Gastrocnemius medialis (tissue), 4 donors: Measurements from ENCODE around the gene PPFIBP1. TPM values are rescaled to one million over a fixed set of nuclear protein-coding genes. Genes with fewer than 3 reads are reported as not detected.
A peak's percentile ranks its signal among the peaks of the same experiment; 100 is the strongest.

ENCODE experiments used
- ATAC-seq, 2 donors: fragments of 150-250 bp; one replicate each; pipeline ENCODE4 v1.9.1; 2016
- DNase-seq, 2 donors: peaks; one replicate each; pipeline ENCODE4 v3.0.0-alpha.2; 2019
- H3K27ac ChIP-seq, 4 donors: fragments of 200-600 bp; sonication (generic); 1 replicate in 1 of 4; 2 replicates in 3 of 4; pipeline ENCODE4 v1.5.1; 2016 to 2018; ENCODE audit warnings: mild to moderate bottlenecking in 2 of 4, moderate library complexity in 1 of 4
- H3K27me3 ChIP-seq, 3 donors: fragments of 200-600 bp; sonication (generic) in 2 of 3; 1 replicate in 1 of 3; 2 replicates in 2 of 3; pipeline versions ENCODE4 v1.5.1 to v1.6.0; 2016 to 2019; ENCODE audit warnings: mild to moderate bottlenecking in 1 of 3, moderate library complexity in 1 of 3
- H3K36me3 ChIP-seq, 2 donors: fragments of 200-600 bp; sonication (generic) in 1 of 2; one replicate each; pipeline ENCODE4 v1.5.1; 2017 to 2018
- H3K4me1 ChIP-seq, 2 donors: fragments of 200-600 bp; sonication (generic) in 1 of 2; one replicate each; pipeline ENCODE4 v1.5.1; 2016 to 2017; ENCODE audit warnings: mild to moderate bottlenecking in 2 of 2
- H3K4me3 ChIP-seq, 4 donors: fragments of 200-600 bp; sonication (generic) in 3 of 4; 1 replicate in 1 of 4; 2 replicates in 3 of 4; pipeline ENCODE4 v1.5.1; 2016 to 2019; ENCODE audit warnings: mild to moderate bottlenecking in 2 of 4
- H3K9me3 ChIP-seq, 3 donors: fragments of 200-600 bp; sonication (generic) in 2 of 3; 1 replicate in 1 of 3; 2 replicates in 2 of 3; pipeline ENCODE4 v1.5.1; 2016 to 2019
- CTCF ChIP-seq, 5 experiments: fragments of 450-650 bp in 3 of 5; fragments of 200-600 bp in 2 of 5; sonication (generic) in 2 of 5; IDR thresholded peaks in 4 of 5; conservative IDR thresholded peaks in 1 of 5; 1 replicate in 4 of 5; 2 replicates in 1 of 5; pipeline ENCODE4 v1.5.1; 2016 to 2019; ENCODE audit warnings: antibody characterized with exemption in 5 of 5, mild to moderate bottlenecking in 3 of 5, moderate library complexity in 3 of 5
- POLR2A ChIP-seq, 2 donors: fragments of 450-650 bp; IDR thresholded peaks; one replicate each; pipeline ENCODE4 v1.6.1; 2017; ENCODE audit warnings: antibody characterized with exemption in 2 of 2, mild to moderate bottlenecking in 2 of 2, moderate library complexity in 2 of 2
- in situ Hi-C, 4 donors: fragments of 200-750 bp; cut with MboI; loops; one replicate each; pipeline versions ENCODE4 v1.15.0 to v1.8.0; 2017; ENCODE audit warnings: low sequenced_read_pairs in 4 of 4
- intact Hi-C: fragments of 100-400 bp; cut with DNase I; formaldehyde crosslinking; loops from one replicate; pipeline ENCODE4 v1.15.1; 2023; ENCODE audit warnings: low total_unique reads
- total RNA-seq, 4 donors: library from RNA; depleted of rRNA; stranded (reverse); fragments of >200 nt; gene quantifications; one replicate each; pipeline versions ENCODE4 v1.1.0 to v1.2.3, GENCODE V29; 2016

The PPFIBP1 gene
- total RNA-seq, 4 donors from 2014 or later: 18.3 to 33.2 (median 27.4) TPM

GRCh38 chr12:27531896-27532295, 7.9 kb downstream of the PPFIBP1 start:
- in situ Hi-C loops: no loop called here
- intact Hi-C loops: loop anchor here (10.0 kb wide), 1 partner anchor 287 kb away; the partner anchor contains the start of gene STK38L
- no peaks in the 10 kb centered on the region for H3K27me3 ChIP-seq
- no peak overlapping the region for H3K27ac ChIP-seq
- DNase-seq (no peak), ATAC-seq (no peak)
- H3K36me3 ChIP-seq: peaks cover 0 to 5% of the 10 kb centered on the region in 2 donors
- H3K9me3 ChIP-seq: no peaks in the 10 kb centered on the region
- H3K4me3 ChIP-seq: no peak overlapping the region
- H3K4me1 ChIP-seq: peaks cover 17 to 39% of the 10 kb centered on the region in 2 donors
- no peak for TF ChIP-seq POLR2A (IDR thresholded peaks at IDR 0.05)

GRCh38 chr12:27534060-27534764, 10.2 kb downstream of the PPFIBP1 start:
- in situ Hi-C loops (no loop called here), intact Hi-C loops (loop anchor here (10.0 kb wide), 1 partner anchor 289 kb away; the partner anchor contains the start of gene STK38L)
- no peaks in the 10 kb centered on the region for H3K27me3 ChIP-seq
- no peaks in the 10 kb centered on the region for H3K9me3 ChIP-seq
- TF ChIP-seq CTCF (IDR thresholded peaks at IDR 0.05 in 4 of 5, conservative IDR thresholded peaks at IDR 0.05 in 1 of 5) (no peak), POLR2A (IDR thresholded peaks at IDR 0.05) (no peak)
- ATAC-seq (no peak), DNase-seq (no peak)
- H3K27ac ChIP-seq: peak overlapping the region in 1 of 4 donors; percentile 21
- H3K4me3 ChIP-seq: no peak overlapping the region
- H3K4me1 ChIP-seq: peaks cover 38 to 62% of the 10 kb centered on the region in 2 donors
- H3K36me3 ChIP-seq: peaks cover 0 to 5% of the 10 kb centered on the region in 2 donors

GRCh38 chr12:27534765-27535161, 10.8 kb downstream of the PPFIBP1 start:
- TF ChIP-seq CTCF (IDR thresholded peaks at IDR 0.05 in 4 of 5, conservative IDR thresholded peaks at IDR 0.05 in 1 of 5): no peak
- TF ChIP-seq POLR2A (IDR thresholded peaks at IDR 0.05): no peak
- peaks cover 40 to 66% of the 10 kb centered on the region in 2 donors for H3K4me1 ChIP-seq
- DNase-seq: no peak
- no peaks in the 10 kb centered on the region for H3K27me3 ChIP-seq
- no peaks in the 10 kb centered on the region for H3K9me3 ChIP-seq
- ATAC-seq: no peak
- peak overlapping the region in 1 of 4 donors; percentile 21 for H3K27ac ChIP-seq
- in situ Hi-C loops (no loop called here), intact Hi-C loops (loop anchor here (10.0 kb wide), 1 partner anchor 290 kb away; the partner anchor contains the start of gene STK38L)
- H3K36me3 ChIP-seq: peaks cover 0 to 5% of the 10 kb centered on the region in 2 donors
- no peak overlapping the region for H3K4me3 ChIP-seq

- ATAC-seq: no peak
- Histone ChIP-seq H3K4me1 (peaks cover 40 to 71% of the 10 kb centered on the region in 2 donors), H3K27me3 (no peaks in the 10 kb centered on the region), H3K36me3 (peaks cover 0 to 5% of the 10 kb centered on the region in 2 donors), H3K4me3 (no peak overlapping the region), H3K27ac (no peak overlapping the region), H3K9me3 (no peaks in the 10 kb centered on the region)
- no peak for TF ChIP-seq CTCF (IDR thresholded peaks at IDR 0.05 in 4 of 5, conservative IDR thresholded peaks at IDR 0.05 in 1 of 5)
- intact Hi-C loops: loop anchor here (10.0 kb wide), 1 partner anchor 291 kb away; the partner anchor contains the start of gene STK38L
- no peak for DNase-seq
- in situ Hi-C loops: no loop called here
Observed at GRCh38 chr12:27535318-27535717, 11.3 kb downstream of the PPFIBP1 start.

- Histone ChIP-seq H3K4me3 (peak overlapping the region in 2 of 4 donors; percentile 0 to 19), H3K27me3 (no peaks in the 10 kb centered on the region), H3K36me3 (peaks cover 0 to 5% of the 10 kb centered on the region in 2 donors), H3K4me1 (peaks cover 40 to 58% of the 10 kb centered on the region in 2 donors), H3K27ac (peak overlapping the region; percentile 64 to 76 (median 70)), H3K9me3 (no peaks in the 10 kb centered on the region)
- peak; percentile 82 to 87 for ATAC-seq
- intact Hi-C loops: loop anchor here (10.0 kb wide), 1 partner anchor 293 kb away; the partner anchor contains the start of gene STK38L
- in situ Hi-C loops: no loop called here
- no peak for DNase-seq
- TF ChIP-seq POLR2A (IDR thresholded peaks at IDR 0.05) (no peak), CTCF (IDR thresholded peaks at IDR 0.05 in 4 of 5, conservative IDR thresholded peaks at IDR 0.05 in 1 of 5) (no peak)
Observed at GRCh38 chr12:27537855-27538675, 14.1 kb downstream of the PPFIBP1 start.
